ENCODE data around the gene AAMDC. TPM values are rescaled to one million over a fixed set of nuclear protein-coding genes. Genes with fewer than 3 reads are reported as not detected.
"Not testable (repeated sequence)": the region's sequence is repeated elsewhere in the genome, so short reads cannot be mapped to it uniquely, and the experiment has no call there.

Gene AAMDC
- total and polyA plus RNA-seq, 2 donors (not counting 1 experiment from before 2014, with no cell fraction given): 1.9 to 7.5 TPM

DNA sequence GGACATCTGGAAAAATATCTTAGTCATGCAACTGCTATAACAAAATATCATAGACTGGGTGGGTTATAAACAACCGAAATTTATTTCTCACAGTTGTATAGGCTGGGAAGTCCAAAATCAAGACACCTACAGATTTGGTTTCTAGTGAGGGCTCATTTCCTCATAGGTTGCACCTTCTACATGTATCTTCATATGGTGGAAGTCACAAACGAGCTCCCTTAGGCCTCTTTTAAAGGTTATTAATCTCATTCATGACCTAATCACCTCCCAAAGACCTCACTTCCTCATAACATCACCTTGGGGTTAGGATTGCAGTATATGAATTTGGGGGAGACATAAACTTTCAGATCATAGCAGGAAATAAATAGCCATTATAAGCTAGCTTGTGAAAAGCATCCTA is 88.3 kb downstream of the AAMDC start:
- Histone ChIP-seq H3K9me3 (ENCODE audit: control extremely low read depth in 1 of 3, control insufficient read depth in 2 of 3, insufficient read depth in 1 of 3, low read length in 2 of 3) (no peaks in the 10 kb centered on the region), H3K4me1 (ENCODE audit: control insufficient read depth in 2 of 2, insufficient read depth in 2 of 2, low read length in 2 of 2) (no peaks in the 10 kb centered on the region), H3K27me3 (replicated peaks in 1 of 4; ENCODE audit: control extremely low read depth in 1 of 4, control insufficient read depth in 3 of 4, insufficient read depth in 4 of 4, low read length in 3 of 4) (no peaks in the 10 kb centered on the region), H3K4me3 (ENCODE audit: control extremely low read depth in 1 of 5, extremely low read depth in 1 of 5, insufficient read depth in 1 of 5, low read depth in 2 of 5, low read length in 4 of 5) (no peak overlapping the region), H3K27ac (ENCODE audit: low read length in 2 of 2) (no peak overlapping the region), H3K9ac (ENCODE audit: low read length) (no peak overlapping the region), H3K36me3 (replicated peaks in 1 of 2; ENCODE audit: control extremely low read depth in 1 of 2, control insufficient read depth in 1 of 2, extremely low read depth in 1 of 2, insufficient read depth in 2 of 2, low read length in 1 of 2) (peaks cover 2 to 28% of the 10 kb centered on the region in 2 experiments), H2AFZ (ENCODE audit: insufficient read depth, low read depth, low read length, poor library complexity, severe bottlenecking) (no peak overlapping the region), H3K4me2 (replicated peaks; ENCODE audit: low read depth, low read length, poor library complexity, severe bottlenecking) (no peak overlapping the region), H4K20me1 (ENCODE audit: control insufficient read depth, insufficient read depth, low read length, poor library complexity, severe bottlenecking) (no peaks in the 10 kb centered on the region), H3K79me2 (ENCODE audit: control insufficient read depth, insufficient read depth, low read length) (no peaks in the 10 kb centered on the region)
- TF ChIP-seq, protein P1, sequence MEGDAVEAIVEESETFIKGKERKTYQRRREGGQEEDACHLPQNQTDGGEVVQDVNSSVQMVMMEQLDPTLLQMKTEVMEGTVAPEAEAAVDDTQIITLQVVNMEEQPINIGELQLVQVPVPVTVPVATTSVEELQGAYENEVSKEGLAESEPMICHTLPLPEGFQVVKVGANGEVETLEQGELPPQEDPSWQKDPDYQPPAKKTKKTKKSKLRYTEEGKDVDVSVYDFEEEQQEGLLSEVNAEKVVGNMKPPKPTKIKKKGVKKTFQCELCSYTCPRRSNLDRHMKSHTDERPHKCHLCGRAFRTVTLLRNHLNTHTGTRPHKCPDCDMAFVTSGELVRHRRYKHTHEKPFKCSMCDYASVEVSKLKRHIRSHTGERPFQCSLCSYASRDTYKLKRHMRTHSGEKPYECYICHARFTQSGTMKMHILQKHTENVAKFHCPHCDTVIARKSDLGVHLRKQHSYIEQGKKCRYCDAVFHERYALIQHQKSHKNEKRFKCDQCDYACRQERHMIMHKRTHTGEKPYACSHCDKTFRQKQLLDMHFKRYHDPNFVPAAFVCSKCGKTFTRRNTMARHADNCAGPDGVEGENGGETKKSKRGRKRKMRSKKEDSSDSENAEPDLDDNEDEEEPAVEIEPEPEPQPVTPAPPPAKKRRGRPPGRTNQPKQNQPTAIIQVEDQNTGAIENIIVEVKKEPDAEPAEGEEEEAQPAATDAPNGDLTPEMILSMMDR (IDR thresholded peaks at IDR 0.05): no peak
- no peak for TF ChIP-seq EZH2 (IDR thresholded peaks at IDR 0.05; ENCODE audit: borderline replicate concordance, insufficient read depth, low read depth, low read length, poor library complexity, severe bottlenecking)
- no peak overlapping the region for H3K27ac Mint-ChIP-seq
- ATAC-seq (ENCODE audit: low read depth) (no peak), DNase-seq (no peak)
- no peaks in the 10 kb centered on the region for H3K27me3 Mint-ChIP-seq
- intact Hi-C loops (cut with micrococcal nuclease): no loop called here
- no peak overlapping the region for H3K4me3 Mint-ChIP-seq
- no peaks in the 10 kb centered on the region for H3K4me1 Mint-ChIP-seq
- H3K9me3 Mint-ChIP-seq (ENCODE audit: insufficient read depth): no peaks in the 10 kb centered on the region
- POLR2A ChIA-PET: no interaction called here
- CTCF ChIA-PET: interaction anchor here (0.6 kb wide), 1 partner anchor 120 kb away, joined by 5 read pairs; no protein-coding TSS in a partner anchor
- WGBS (ENCODE audit: insufficient coverage): no CpG with 5 or more reads among the region's 2 CpGs

DNA sequence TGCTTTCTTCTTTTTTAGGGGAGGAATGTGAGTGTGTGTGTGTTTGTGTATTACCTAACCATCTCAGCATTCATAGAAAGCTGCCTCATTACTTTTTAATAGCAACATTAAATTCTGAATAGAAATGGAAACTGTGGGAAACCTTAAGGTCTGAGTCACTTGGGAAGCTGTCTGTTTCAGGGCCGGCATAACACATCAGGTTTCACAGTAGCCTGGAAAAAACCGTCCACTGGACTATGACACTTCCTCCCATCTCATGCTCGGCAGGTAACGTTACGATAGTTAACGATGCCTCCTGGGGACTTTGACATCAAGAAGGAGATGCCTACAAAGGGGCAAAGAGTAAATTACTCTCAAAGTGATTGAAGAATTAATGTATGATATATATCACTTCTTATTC is 89.9 kb downstream of the AAMDC start:
- intact Hi-C loops (cut with micrococcal nuclease); ATAC-seq (ENCODE audit: low read depth); H3K27me3 Mint-ChIP-seq: not testable (repeated sequence)

DNA sequence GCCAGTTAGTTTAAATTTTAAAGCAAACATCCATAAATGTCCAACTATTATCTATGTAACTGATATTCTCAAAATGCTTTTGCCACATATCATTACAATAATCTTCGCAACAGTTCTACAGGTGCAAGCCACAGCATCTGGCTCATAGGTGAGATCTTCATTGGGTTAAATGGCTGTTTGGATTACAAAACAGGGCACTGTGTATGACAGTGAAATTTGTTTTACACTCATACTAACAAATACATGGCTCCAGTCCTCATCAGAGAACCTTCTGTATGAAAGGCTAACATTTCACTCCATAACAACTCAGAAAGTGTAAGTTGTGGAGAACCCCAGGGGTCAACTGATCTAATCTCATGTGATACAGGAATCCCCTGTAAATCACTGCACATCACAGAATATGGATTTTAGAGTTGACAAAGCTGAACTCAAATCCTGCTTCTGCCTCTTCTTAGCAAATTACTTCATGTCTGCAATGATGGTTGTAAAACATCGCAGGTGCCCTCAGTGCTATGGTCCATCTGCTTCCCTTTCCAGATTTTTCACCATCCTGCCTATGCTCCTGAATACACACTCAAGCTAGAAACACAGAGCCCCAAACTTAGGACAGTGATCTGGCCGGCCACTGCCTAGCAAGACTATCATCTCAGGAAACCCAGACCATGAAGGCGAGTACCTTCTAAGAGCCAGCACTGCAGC is 92.8 kb downstream of the AAMDC start:
- H3K9me3 ChIP-seq (ENCODE audit: control extremely low read depth in 1 of 3, control insufficient read depth in 2 of 3, insufficient read depth in 1 of 3, low read length in 2 of 3); DNase-seq; ATAC-seq (ENCODE audit: low read depth); H3K27me3 Mint-ChIP-seq; intact Hi-C loops (cut with micrococcal nuclease); H2AFZ ChIP-seq (ENCODE audit: insufficient read depth, low read depth, low read length, poor library complexity, severe bottlenecking); H3K27ac Mint-ChIP-seq; H3K4me3 ChIP-seq (ENCODE audit: control extremely low read depth in 1 of 5, extremely low read depth in 1 of 5, insufficient read depth in 1 of 5, low read depth in 2 of 5, low read length in 4 of 5); H3K9ac ChIP-seq (ENCODE audit: low read length); POLR2A ChIA-PET; H3K79me2 ChIP-seq (ENCODE audit: control insufficient read depth, insufficient read depth, low read length); H3K27me3 ChIP-seq (replicated peaks in 1 of 4; ENCODE audit: control extremely low read depth in 1 of 4, control insufficient read depth in 3 of 4, insufficient read depth in 4 of 4, low read length in 3 of 4); H4K20me1 ChIP-seq (ENCODE audit: control insufficient read depth, insufficient read depth, low read length, poor library complexity, severe bottlenecking); H3K4me1 ChIP-seq (ENCODE audit: control insufficient read depth in 2 of 2, insufficient read depth in 2 of 2, low read length in 2 of 2); H3K4me1 Mint-ChIP-seq; CTCF ChIA-PET; H3K4me2 ChIP-seq (replicated peaks; ENCODE audit: low read depth, low read length, poor library complexity, severe bottlenecking); H3K4me3 Mint-ChIP-seq; H3K27ac ChIP-seq (ENCODE audit: low read length in 2 of 2); H3K9me3 Mint-ChIP-seq (ENCODE audit: insufficient read depth): not testable (repeated sequence)
- peaks cover 0 to 19% of the 10 kb centered on the region in 2 experiments for H3K36me3 ChIP-seq (replicated peaks in 1 of 2; ENCODE audit: control extremely low read depth in 1 of 2, control insufficient read depth in 1 of 2, extremely low read depth in 1 of 2, insufficient read depth in 2 of 2, low read length in 1 of 2)
- no CpG with 5 or more reads among the region's 4 CpGs for WGBS (ENCODE audit: insufficient coverage)

More for the DNA sequence above, 89.9 kb downstream of the AAMDC start:
- H3K27me3 ChIP-seq (replicated peaks in 1 of 4; ENCODE audit: control extremely low read depth in 1 of 4, control insufficient read depth in 3 of 4, insufficient read depth in 4 of 4, low read length in 3 of 4); CTCF ChIA-PET; H3K27ac ChIP-seq (ENCODE audit: low read length in 2 of 2); H3K9me3 ChIP-seq (ENCODE audit: control extremely low read depth in 1 of 3, control insufficient read depth in 2 of 3, insufficient read depth in 1 of 3, low read length in 2 of 3); H3K4me1 ChIP-seq (ENCODE audit: control insufficient read depth in 2 of 2, insufficient read depth in 2 of 2, low read length in 2 of 2); H3K4me2 ChIP-seq (replicated peaks; ENCODE audit: low read depth, low read length, poor library complexity, severe bottlenecking); H3K4me3 ChIP-seq (ENCODE audit: control extremely low read depth in 1 of 5, extremely low read depth in 1 of 5, insufficient read depth in 1 of 5, low read depth in 2 of 5, low read length in 4 of 5); H2AFZ ChIP-seq (ENCODE audit: insufficient read depth, low read depth, low read length, poor library complexity, severe bottlenecking); H3K27ac Mint-ChIP-seq; DNase-seq; H3K9me3 Mint-ChIP-seq (ENCODE audit: insufficient read depth); H3K79me2 ChIP-seq (ENCODE audit: control insufficient read depth, insufficient read depth, low read length); H3K4me3 Mint-ChIP-seq; H4K20me1 ChIP-seq (ENCODE audit: control insufficient read depth, insufficient read depth, low read length, poor library complexity, severe bottlenecking); H3K4me1 Mint-ChIP-seq; H3K9ac ChIP-seq (ENCODE audit: low read length); POLR2A ChIA-PET: not testable (repeated sequence)
- WGBS (ENCODE audit: insufficient coverage): 93% methylated on average over 2 of the region's 6 CpGs
- H3K36me3 ChIP-seq (replicated peaks in 1 of 2; ENCODE audit: control extremely low read depth in 1 of 2, control insufficient read depth in 1 of 2, extremely low read depth in 1 of 2, insufficient read depth in 2 of 2, low read length in 1 of 2): peaks cover 2 to 34% of the 10 kb centered on the region in 2 experiments
